WTC11 (cell line): ENCODE data around the gene ARHGEF28. TPM values are rescaled to one million over a fixed set of nuclear protein-coding genes. Genes with fewer than 3 reads are reported as not detected.

Experiments
- ATAC-seq: fragments of 200-7000 bp; cut with Tn5 transposase; 2 replicates; pipeline ENCODE4 v1.10.0; 2021; ENCODE audit warnings: mild to moderate bottlenecking, moderate library complexity
- CTCF ChIA-PET: fragments of 300-600 bp; sonication (Branson Sonifier 250); formaldehyde crosslinking; loops from one replicate; lab custom pipeline; 2021; ENCODE audit warnings: antibody characterized with exemption; lab: Charles Lee
- POLR2A ChIA-PET: fragments of 350-600 bp; sonication (Branson Sonifier 250); formaldehyde crosslinking; loops from one replicate; lab custom pipeline; 2021; ENCODE audit warnings: antibody characterized with exemption; lab: Charles Lee
- DNase-seq: peaks from one replicate; pipeline ENCODE4 v3.0.0; 2021; ENCODE audit warnings: low spot score
- H3K27ac Mint-ChIP-seq: 2 replicates; pipeline ENCODE4 v1.8.0; 2021; ENCODE audit warnings: mixed read lengths
- H3K27me3 Mint-ChIP-seq: 2 replicates; pipeline ENCODE4 v1.8.0; 2021; ENCODE audit warnings: low read depth, mild to moderate bottlenecking, moderate library complexity, mixed read lengths
- H3K36me3 Mint-ChIP-seq: 2 replicates; pipeline ENCODE4 v1.8.0; 2021; ENCODE audit warnings: mixed read lengths
- H3K4me1 Mint-ChIP-seq: 2 replicates; pipeline ENCODE4 v1.8.0; 2022; ENCODE audit warnings: mixed read lengths
- H3K4me3 Mint-ChIP-seq: 2 replicates; pipeline ENCODE4 v1.8.0; 2021; ENCODE audit warnings: mild to moderate bottlenecking, moderate library complexity, mixed read lengths
- H3K9me3 Mint-ChIP-seq: 2 replicates; pipeline ENCODE4 v1.8.0; 2021; ENCODE audit warnings: mixed read lengths
- ATF1 ChIP-seq: sonication (generic); formaldehyde crosslinking; IDR thresholded peaks from 2 replicates; pipeline ENCODE4 v1.8.1; 2023; ENCODE audit warnings: mild to moderate bottlenecking, moderate library complexity, missing genetic modification reagents
- CREM ChIP-seq: sonication (generic); formaldehyde crosslinking; IDR thresholded peaks from 2 replicates; pipeline ENCODE4 v1.8.1; 2022; ENCODE audit warnings: mild to moderate bottlenecking, missing genetic modification reagents, moderate library complexity
- FOXP1 ChIP-seq: sonication (generic); formaldehyde crosslinking; IDR thresholded peaks from 2 replicates; pipeline ENCODE4 v1.8.0; 2022; ENCODE audit warnings: missing genetic modification reagents, mild to moderate bottlenecking, moderate library complexity, borderline replicate concordance
- GRHL2 ChIP-seq: fragments of 250-450 bp; sonication (Bioruptor Pico); IDR thresholded peaks from 2 replicates; pipeline ENCODE4 v1.8.0; 2022; ENCODE audit warnings: mild to moderate bottlenecking, moderate library complexity; ENCODE audit not compliant: insufficient replicate concordance, severe bottlenecking
- GTF2I ChIP-seq: fragments of 250-450 bp; sonication (Bioruptor Pico); conservative IDR thresholded peaks from 2 replicates; pipeline ENCODE4 v1.4.0; 2021; ENCODE audit warnings: mild to moderate bottlenecking
- MXD4 ChIP-seq: fragments of 250-450 bp; sonication (Bioruptor Pico); IDR thresholded peaks from 2 replicates; pipeline ENCODE4 v1.8.0; 2021; ENCODE audit warnings: mild to moderate bottlenecking, moderate library complexity, borderline replicate concordance
- NR3C1 ChIP-seq: sonication (generic); formaldehyde crosslinking; conservative IDR thresholded peaks from 2 replicates; pipeline ENCODE4 v1.8.1; 2023; ENCODE audit warnings: low read depth, mild to moderate bottlenecking, missing genetic modification reagents
- SOX15 ChIP-seq: fragments of 250-450 bp; sonication (Bioruptor Pico); IDR thresholded peaks from 2 replicates; pipeline ENCODE4 v1.9.0; 2021; ENCODE audit warnings: mild to moderate bottlenecking
- TEAD1 ChIP-seq: sonication (generic); formaldehyde crosslinking; IDR thresholded peaks from 2 replicates; pipeline ENCODE4 v1.8.0; 2022; ENCODE audit warnings: mild to moderate bottlenecking, missing genetic modification reagents
- ZNF138 ChIP-seq: sonication (generic); formaldehyde crosslinking; conservative IDR thresholded peaks from 2 replicates; pipeline ENCODE4 v1.8.1; 2022; ENCODE audit warnings: mild to moderate bottlenecking, moderate library complexity, missing genetic modification reagents
- ZNF219 ChIP-seq: sonication (generic); formaldehyde crosslinking; IDR thresholded peaks from 2 replicates; pipeline ENCODE4 v1.8.0; 2023; ENCODE audit warnings: missing genetic modification reagents, mild to moderate bottlenecking, borderline replicate concordance
- ZNF423 ChIP-seq: fragments of 250-450 bp; sonication (Bioruptor Pico); IDR thresholded peaks from 2 replicates; pipeline ENCODE4 v2.1.2; 2022; ENCODE audit warnings: mild to moderate bottlenecking, moderate library complexity
- total RNA-seq: library from RNA; stranded (reverse); gene quantifications from 3 replicates; pipeline ENCODE4 v1.2.3, GENCODE V29; 2021
- TF ChIP-seq, protein P1 (sequence below): fragments of 250-450 bp; sonication (Bioruptor Pico); IDR thresholded peaks from 2 replicates; pipeline ENCODE4 v1.9.0; 2021; ENCODE audit warnings: mild to moderate bottlenecking
- TF ChIP-seq, protein P2 (sequence below): sonication (generic); formaldehyde crosslinking; IDR thresholded peaks from 2 replicates; pipeline ENCODE4 v1.8.0; 2023; ENCODE audit warnings: missing genetic modification reagents
- TF ChIP-seq, protein P3 (sequence below): fragments of 250-450 bp; sonication (Bioruptor Pico); conservative IDR thresholded peaks from 2 replicates; pipeline ENCODE4 v1.9.0; 2021; ENCODE audit warnings: mild to moderate bottlenecking
- TF ChIP-seq, protein P4 (sequence below): sonication (generic); formaldehyde crosslinking; IDR thresholded peaks from 2 replicates; pipeline ENCODE4 v1.8.0; 2022; ENCODE audit warnings: mild to moderate bottlenecking, missing genetic modification reagents
- TF ChIP-seq, protein P5 (sequence below): sonication (generic); formaldehyde crosslinking; IDR thresholded peaks from 2 replicates; pipeline ENCODE4 v1.8.0; 2022; ENCODE audit warnings: missing genetic modification reagents

Gene ARHGEF28
- total RNA-seq, 1 experiment from 2014 or later: 0.96 TPM

DNA sequence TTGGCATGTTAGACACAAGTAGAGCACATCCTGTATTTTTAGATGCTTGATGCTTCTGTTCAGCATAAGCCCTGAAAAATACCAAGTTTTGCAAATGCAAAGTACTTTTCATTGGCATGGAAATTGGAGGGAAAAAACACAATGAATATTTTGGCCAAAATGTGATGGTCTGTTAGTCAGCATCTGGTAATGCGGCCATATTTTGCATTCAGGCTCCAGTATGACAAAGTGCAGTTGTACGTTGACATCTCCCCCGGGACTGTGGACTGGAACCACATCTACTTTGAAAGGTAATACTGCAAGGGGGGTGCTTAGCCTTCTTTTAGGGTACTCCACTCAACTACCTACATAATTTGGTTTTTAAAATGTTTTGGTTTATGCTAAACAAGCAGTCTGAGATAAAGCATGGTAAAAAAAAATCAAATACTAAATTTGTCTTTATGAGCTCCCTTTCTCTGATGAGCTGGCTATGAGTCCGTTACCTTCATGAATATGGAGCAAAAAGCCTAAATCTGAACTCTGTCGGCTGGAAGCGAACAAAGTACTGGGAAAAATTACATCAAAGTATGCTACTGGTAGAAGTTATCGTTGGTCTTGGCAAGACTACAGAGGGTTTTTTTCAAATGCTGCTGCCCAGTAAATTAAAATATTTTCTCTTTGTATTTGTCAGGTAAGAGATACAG is 297.0 kb downstream of the ARHGEF28 start:
- TF ChIP-seq NR3C1 (no peak), TEAD1 (CRISPR knock-in tag) (no peak), ZNF423 (CRISPR knock-in tag) (no peak), ATF1 (CRISPR knock-in tag) (no peak), CREM (CRISPR knock-in tag) (no peak), SOX15 (CRISPR knock-in tag) (no peak), ZNF138 (CRISPR knock-in tag) (no peak), GRHL2 (CRISPR knock-in tag) (no peak), MXD4 (no peak), GTF2I (no peak), ZNF219 (CRISPR knock-in tag) (no peak)
- TF ChIP-seq, protein P1, sequence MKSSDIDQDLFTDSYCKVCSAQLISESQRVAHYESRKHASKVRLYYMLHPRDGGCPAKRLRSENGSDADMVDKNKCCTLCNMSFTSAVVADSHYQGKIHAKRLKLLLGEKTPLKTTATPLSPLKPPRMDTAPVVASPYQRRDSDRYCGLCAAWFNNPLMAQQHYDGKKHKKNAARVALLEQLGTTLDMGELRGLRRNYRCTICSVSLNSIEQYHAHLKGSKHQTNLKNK (CRISPR knock-in tag): no peak
- TF ChIP-seq, protein P2, sequence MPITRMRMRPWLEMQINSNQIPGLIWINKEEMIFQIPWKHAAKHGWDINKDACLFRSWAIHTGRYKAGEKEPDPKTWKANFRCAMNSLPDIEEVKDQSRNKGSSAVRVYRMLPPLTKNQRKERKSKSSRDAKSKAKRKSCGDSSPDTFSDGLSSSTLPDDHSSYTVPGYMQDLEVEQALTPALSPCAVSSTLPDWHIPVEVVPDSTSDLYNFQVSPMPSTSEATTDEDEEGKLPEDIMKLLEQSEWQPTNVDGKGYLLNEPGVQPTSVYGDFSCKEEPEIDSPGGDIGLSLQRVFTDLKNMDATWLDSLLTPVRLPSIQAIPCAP (CRISPR knock-in tag): no peak
- TF ChIP-seq, protein P3, sequence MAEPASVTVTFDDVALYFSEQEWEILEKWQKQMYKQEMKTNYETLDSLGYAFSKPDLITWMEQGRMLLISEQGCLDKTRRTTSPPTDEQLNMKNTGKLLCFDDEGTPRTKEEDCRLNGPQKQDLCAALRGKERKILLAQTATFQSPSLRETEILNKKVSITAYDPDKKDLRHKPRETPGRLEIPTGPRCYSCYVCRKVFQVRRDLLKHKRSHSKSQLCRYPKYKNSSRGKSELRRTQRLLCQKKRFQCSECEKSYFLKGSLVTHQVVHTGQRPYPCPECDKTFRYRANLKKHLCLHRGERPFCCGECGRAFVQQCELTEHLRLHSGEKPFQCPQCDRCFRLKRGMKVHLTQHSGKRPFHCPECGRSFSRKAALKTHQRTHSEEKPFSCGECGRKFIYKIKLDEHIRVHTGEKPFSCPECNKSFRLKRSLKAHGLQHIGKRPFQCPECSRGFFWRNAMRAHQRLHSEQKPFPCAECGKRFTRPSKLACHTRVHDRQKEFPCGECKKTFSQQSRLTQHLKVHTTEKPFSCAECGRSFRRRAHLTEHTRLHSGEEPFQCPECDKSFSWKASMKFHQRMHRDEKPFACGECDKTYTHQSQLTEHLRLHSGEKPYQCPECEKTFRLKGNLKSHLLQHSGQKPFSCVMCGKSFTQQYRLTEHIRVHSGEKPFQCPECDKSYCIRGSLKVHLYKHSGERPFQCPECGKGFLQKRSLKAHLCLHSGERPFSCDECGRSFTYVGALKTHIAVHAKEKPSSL (CRISPR knock-in tag): no peak
- TF ChIP-seq, protein P4, sequence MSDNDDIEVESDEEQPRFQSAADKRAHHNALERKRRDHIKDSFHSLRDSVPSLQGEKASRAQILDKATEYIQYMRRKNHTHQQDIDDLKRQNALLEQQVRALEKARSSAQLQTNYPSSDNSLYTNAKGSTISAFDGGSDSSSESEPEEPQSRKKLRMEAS (CRISPR knock-in tag): no peak
- H3K4me1 Mint-ChIP-seq: peaks cover 11% of the 10 kb centered on the region

DNA sequence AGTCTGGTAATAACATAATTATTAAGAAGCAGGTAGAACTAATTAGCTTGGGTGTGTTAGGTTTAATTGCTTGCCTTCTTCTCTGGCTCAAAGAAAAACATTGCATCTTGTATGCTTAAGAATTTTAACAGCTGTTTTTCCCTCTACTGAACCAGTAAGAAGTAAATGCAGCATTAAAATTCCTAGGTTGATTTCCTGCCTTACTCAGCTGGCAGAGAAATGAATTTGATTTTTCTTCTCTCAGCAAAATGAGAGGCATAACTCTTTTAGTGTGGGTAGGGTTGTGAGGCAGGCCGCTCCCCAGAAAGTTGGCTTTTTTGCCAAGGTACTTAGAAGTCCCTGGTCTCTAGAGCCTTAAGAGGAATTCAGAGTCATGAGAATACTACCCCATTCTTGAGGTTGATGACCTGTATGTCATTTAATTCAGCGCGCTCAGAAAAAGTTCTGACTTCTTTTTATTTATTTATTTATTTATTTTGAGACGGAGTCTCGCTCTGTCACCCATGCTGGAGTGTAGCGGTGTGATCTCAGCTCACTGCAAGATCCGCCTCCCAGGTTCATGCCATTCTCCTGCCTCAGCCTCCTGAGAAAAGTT is 302.6 kb downstream of the ARHGEF28 start:
- CTCF ChIA-PET: no interaction called here
- Mint-ChIP-seq H3K4me3 (no peak overlapping the region), H3K9me3 (no peaks in the 10 kb centered on the region), H3K4me1 (no peaks in the 10 kb centered on the region), H3K27me3 (no peaks in the 10 kb centered on the region), H3K36me3 (no peaks in the 10 kb centered on the region), H3K27ac (no peak overlapping the region)
- no peak for DNase-seq
- ATAC-seq: no peak
- POLR2A ChIA-PET: no interaction called here
- TF ChIP-seq, protein P5, sequence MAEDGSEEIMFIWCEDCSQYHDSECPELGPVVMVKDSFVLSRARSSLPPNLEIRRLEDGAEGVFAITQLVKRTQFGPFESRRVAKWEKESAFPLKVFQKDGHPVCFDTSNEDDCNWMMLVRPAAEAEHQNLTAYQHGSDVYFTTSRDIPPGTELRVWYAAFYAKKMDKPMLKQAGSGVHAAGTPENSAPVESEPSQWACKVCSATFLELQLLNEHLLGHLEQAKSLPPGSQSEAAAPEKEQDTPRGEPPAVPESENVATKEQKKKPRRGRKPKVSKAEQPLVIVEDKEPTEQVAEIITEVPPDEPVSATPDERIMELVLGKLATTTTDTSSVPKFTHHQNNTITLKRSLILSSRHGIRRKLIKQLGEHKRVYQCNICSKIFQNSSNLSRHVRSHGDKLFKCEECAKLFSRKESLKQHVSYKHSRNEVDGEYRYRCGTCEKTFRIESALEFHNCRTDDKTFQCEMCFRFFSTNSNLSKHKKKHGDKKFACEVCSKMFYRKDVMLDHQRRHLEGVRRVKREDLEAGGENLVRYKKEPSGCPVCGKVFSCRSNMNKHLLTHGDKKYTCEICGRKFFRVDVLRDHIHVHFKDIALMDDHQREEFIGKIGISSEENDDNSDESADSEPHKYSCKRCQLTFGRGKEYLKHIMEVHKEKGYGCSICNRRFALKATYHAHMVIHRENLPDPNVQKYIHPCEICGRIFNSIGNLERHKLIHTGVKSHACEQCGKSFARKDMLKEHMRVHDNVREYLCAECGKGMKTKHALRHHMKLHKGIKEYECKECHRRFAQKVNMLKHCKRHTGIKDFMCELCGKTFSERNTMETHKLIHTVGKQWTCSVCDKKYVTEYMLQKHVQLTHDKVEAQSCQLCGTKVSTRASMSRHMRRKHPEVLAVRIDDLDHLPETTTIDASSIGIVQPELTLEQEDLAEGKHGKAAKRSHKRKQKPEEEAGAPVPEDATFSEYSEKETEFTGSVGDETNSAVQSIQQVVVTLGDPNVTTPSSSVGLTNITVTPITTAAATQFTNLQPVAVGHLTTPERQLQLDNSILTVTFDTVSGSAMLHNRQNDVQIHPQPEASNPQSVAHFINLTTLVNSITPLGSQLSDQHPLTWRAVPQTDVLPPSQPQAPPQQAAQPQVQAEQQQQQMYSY (CRISPR knock-in tag): no peak
- TF ChIP-seq FOXP1 (CRISPR knock-in tag): no peak

More for the DNA sequence above, 297.0 kb downstream of the ARHGEF28 start:
- Mint-ChIP-seq H3K27me3 (no peaks in the 10 kb centered on the region), H3K36me3 (no peaks in the 10 kb centered on the region), H3K9me3 (no peaks in the 10 kb centered on the region), H3K4me3 (no peak overlapping the region), H3K27ac (no peak overlapping the region)
- ATAC-seq (no peak), DNase-seq (no peak)
- ChIA-PET CTCF (no interaction called here), POLR2A (no interaction called here)
